HG03095 (cell line): ENCODE data around the gene ZNF785.

Experiments
- ATAC-seq: cut with Tn5 transposase; IDR thresholded peaks from one replicate; pipeline ENCODE4 v1.9.1; 2021; ENCODE audit warnings: moderate library complexity; ENCODE audit not compliant: unreplicated experiment

The ZNF785 gene

GRCh38 chr16:30566531-30566930, 19.0 kb downstream of the ZNF785 start:
- no peak for ATAC-seq

GRCh38 chr16:30565984-30566383, 19.5 kb downstream of the ZNF785 start:
- no peak for ATAC-seq

GRCh38 chr16:30565526-30565925, 20.0 kb downstream of the ZNF785 start:
- ATAC-seq, result no peak

GRCh38 chr16:30562021-30562420, 23.5 kb downstream of the ZNF785 start:
- no peak for ATAC-seq

- no peak for ATAC-seq
These were observed 24.2 kb downstream of the ZNF785 start for GRCh38 chr16:30561089-30561816.

GRCh38 chr16:30559690-30560089, 25.8 kb downstream of the ZNF785 start:
- no peak for ATAC-seq

GRCh38 chr16:30558789-30559377, 26.6 kb downstream of the ZNF785 start:
- no peak for ATAC-seq

GRCh38 chr16:30557957-30558788, 27.3 kb downstream of the ZNF785 start, which contains the start of gene ZNF764:
Gene ZNF764, minus strand, starts transcription at chr16:30558374. Its CDS starts 192 bp downstream, at chr16:30558182.
- ATAC-seq, result peak; percentile 80

GRCh38 chr16:30557707-30557956, 27.9 kb downstream of the ZNF785 start:
- ATAC-seq, result no peak

- ATAC-seq, result no peak
These were observed 29.4 kb downstream of the ZNF785 start for GRCh38 chr16:30556125-30556473.

GRCh38 chr16:30555315-30556124, 30.0 kb downstream of the ZNF785 start:
- no peak for ATAC-seq

- ATAC-seq, result no peak
These were observed 30.8 kb downstream of the ZNF785 start for GRCh38 chr16:30554557-30555314.

- ATAC-seq, result no peak
These were observed 32.1 kb downstream of the ZNF785 start for GRCh38 chr16:30553393-30553899.

GRCh38 chr16:30552956-30553355, 32.5 kb downstream of the ZNF785 start:
- no peak for ATAC-seq

GRCh38 chr16:30551781-30552180, 33.7 kb downstream of the ZNF785 start:
- no peak for ATAC-seq

- ATAC-seq, result no peak
These were observed 36.9 kb downstream of the ZNF785 start for GRCh38 chr16:30548416-30549253.

- no peak for ATAC-seq
These were observed 39.4 kb downstream of the ZNF785 start for GRCh38 chr16:30546115-30546514.

- no peak for ATAC-seq
These were observed 42.4 kb downstream of the ZNF785 start for GRCh38 chr16:30543067-30543466.

GRCh38 chr16:30541502-30542329, 43.8 kb downstream of the ZNF785 start:
- no peak for ATAC-seq
